Endothelial cell of umbilical vein (primary cell): ENCODE measurements around the gene ZNF98. TPM values are rescaled to one million over a fixed set of nuclear protein-coding genes. Genes with fewer than 3 reads are reported as not detected.

Source experiments
- BruUV-seq: library from RNA; stranded (reverse); fragments of 400-500 nt; replicated peaks from 2 replicates; lab custom pipeline; 2021; lab: Mats Ljungman, UMichigan
- CTCF ChIA-PET: fragments of 300-600, 350-600 bp; sonication (Branson Sonifier 250); formaldehyde crosslinking; loops from one replicate; lab custom pipeline; 2021; ENCODE audit warnings: antibody characterized with exemption, inconsistent platforms; lab: Charles Lee
- POLR2A ChIA-PET: fragments of 300-600, 350-600 bp; sonication (Branson Sonifier 250); formaldehyde crosslinking; loops from one replicate; lab custom pipeline; 2021; ENCODE audit warnings: antibody characterized with exemption, inconsistent platforms; lab: Charles Lee
- DNase-seq: peaks from one replicate; pipeline ENCODE4 v3.0.0-alpha.2; 2011; ENCODE audit warnings: low read depth, low spot score
- FAIRE-seq: peaks from 2 replicates; lab custom pipeline; 2011; peaks lifted over from hg19 to GRCh38; lab: Jason Lieb, UNC
- H2AFZ ChIP-seq: 2 replicates; pipeline ENCODE4 v1.6.0; 2012; ENCODE audit warnings: low read depth, low read length, control low read depth, inconsistent platforms
- H3K27ac ChIP-seq: 2 replicates; pipeline ENCODE4 v1.5.1; 2011; ENCODE audit warnings: low read depth, mild to moderate bottlenecking, control low read depth, low read length, moderate library complexity; ENCODE audit not compliant: insufficient read depth
- H3K27me3 ChIP-seq, 2 experiments: 2 replicates each; pipeline versions ENCODE4 v1.6.0 to v1.6.1; 2011; ENCODE audit warnings: low read length in 2 of 2, mixed read lengths in 1 of 2; ENCODE audit not compliant: control insufficient read depth in 2 of 2, insufficient read depth in 2 of 2
- H3K36me3 ChIP-seq, 2 experiments: 2 replicates in 1 of 2; 3 replicates in 1 of 2; pipeline ENCODE4 v1.5.1; 2011; ENCODE audit warnings: low read length in 2 of 2, mild to moderate bottlenecking in 1 of 2, moderate library complexity in 1 of 2; ENCODE audit not compliant: control insufficient read depth in 2 of 2, insufficient read depth in 2 of 2; ENCODE audit errors: extremely low read depth in 1 of 2
- H3K4me1 ChIP-seq: 3 replicates; pipeline ENCODE4 v1.5.1; 2011; ENCODE audit warnings: mild to moderate bottlenecking, low read length; ENCODE audit not compliant: control insufficient read depth, insufficient read depth; ENCODE audit errors: extremely low read depth
- H3K4me2 ChIP-seq: 2 replicates; pipeline ENCODE4 v1.6.1; 2011; ENCODE audit warnings: low read length, control low read depth, mixed read lengths; ENCODE audit not compliant: insufficient read depth
- H3K4me3 ChIP-seq, 3 experiments: fragments of 200-600 bp in 1 of 3; sonication (generic), shearing (Covaris generic) in 1 of 3; replicated peaks in 1 of 3; 2 replicates each; pipeline ENCODE4 v1.5.1; 2011 to 2016; ENCODE audit warnings: control low read depth in 3 of 3, low read length in 3 of 3, mild to moderate bottlenecking in 2 of 3, inconsistent platforms in 1 of 3, low read depth in 1 of 3, moderate library complexity in 1 of 3; ENCODE audit not compliant: insufficient read depth in 1 of 3
- H3K79me2 ChIP-seq: 2 replicates; pipeline ENCODE4 v1.6.0; 2012; ENCODE audit warnings: low read length, inconsistent platforms; ENCODE audit not compliant: control insufficient read depth, insufficient read depth
- H3K9ac ChIP-seq: replicated peaks from 2 replicates; pipeline ENCODE3; 2011; ENCODE audit warnings: low read length, control low read depth; ENCODE audit not compliant: insufficient read depth; ENCODE audit errors: extremely low read depth
- H3K9me1 ChIP-seq: replicated peaks from 3 replicates; pipeline ENCODE4 v1.6.0; 2011; ENCODE audit warnings: mild to moderate bottlenecking, low read length; ENCODE audit not compliant: control insufficient read depth, insufficient read depth; ENCODE audit errors: extremely low read depth
- H3K9me3 ChIP-seq: replicated peaks from 2 replicates; pipeline ENCODE4 v1.5.1; 2012; ENCODE audit warnings: low read length, inconsistent platforms; ENCODE audit not compliant: control insufficient read depth, insufficient read depth
- H4K20me1 ChIP-seq: replicated peaks from 2 replicates; pipeline ENCODE3; 2011; ENCODE audit warnings: mild to moderate bottlenecking, low read length; ENCODE audit not compliant: control insufficient read depth, insufficient read depth; ENCODE audit errors: extremely low read depth
- EZH2 ChIP-seq: IDR thresholded peaks from 2 replicates; pipeline ENCODE4 v1.6.1; 2012; ENCODE audit warnings: borderline replicate concordance, low read depth, mild to moderate bottlenecking, moderate library complexity, low read length, inconsistent platforms; ENCODE audit not compliant: severe bottlenecking
- FOS ChIP-seq: IDR thresholded peaks from 2 replicates; pipeline ENCODE4 v1.6.1; 2011; ENCODE audit warnings: mild to moderate bottlenecking, low read length, moderate library complexity, borderline replicate concordance; ENCODE audit not compliant: insufficient read depth
- GATA2 ChIP-seq: IDR thresholded peaks from 2 replicates; pipeline ENCODE4 v1.7.0; 2011; ENCODE audit warnings: low read depth, mild to moderate bottlenecking, moderate library complexity, mixed read lengths, low read length; ENCODE audit not compliant: insufficient read length, insufficient read depth
- JUN ChIP-seq: IDR thresholded peaks from 2 replicates; pipeline ENCODE4 v1.6.1; 2011; ENCODE audit warnings: borderline replicate concordance, low read depth; ENCODE audit not compliant: insufficient read length, insufficient read depth
- MYC ChIP-seq: IDR thresholded peaks from one replicate; pipeline ENCODE4 v1.6.1; 2011; ENCODE audit warnings: mild to moderate bottlenecking, low read depth, low read length
- POLR2A ChIP-seq: IDR thresholded peaks from 2 replicates; pipeline ENCODE4 v1.6.1; 2012; ENCODE audit warnings: low read depth, mild to moderate bottlenecking, control low read depth, low read length
- POLR2AphosphoS5 ChIP-seq: IDR thresholded peaks from 2 replicates; pipeline ENCODE4 v1.6.1; 2012; ENCODE audit warnings: low read depth, mild to moderate bottlenecking, control low read depth, low read length, moderate library complexity; ENCODE audit not compliant: insufficient read depth
- dilution Hi-C: fragments of 300-500 bp; cut with MboI; formaldehyde crosslinking; loops from one replicate; pipeline ENCODE4 v1.15.0; 2019; ENCODE audit warnings: low sequenced_read_pairs; ENCODE audit not compliant: extremely low pct_ligation_motif_present
- intact Hi-C: fragments of 100-400 bp; cut with micrococcal nuclease; formaldehyde crosslinking; loops from one replicate; pipeline ENCODE4 v1.10.0; 2022
- polyA plus RNA-seq, 4 experiments: library from polyadenylated mRNA; depleted of rRNA in 3 of 4; stranded (reverse) in 3 of 4; unstranded in 1 of 4; fragments of >200 nt; gene quantifications; 2 replicates each; pipeline versions ENCODE4 v1.2.1 to v1.2.3, GENCODE V29; 2011 to 2012; ENCODE audit warnings: missing spikeins in 1 of 4
- small RNA-seq: library from RNA; depleted of rRNA; stranded (forward); fragments of <200 nt; gene quantifications from one replicate; pipeline ENCODE3, GENCODE V24; 2012; ENCODE audit warnings: low replicate concordance, low read depth; ENCODE audit not compliant: insufficient read depth, insufficient read length
- total RNA-seq: library from RNA; stranded (reverse); gene quantifications from 2 replicates; pipeline ENCODE4 v1.2.3, GENCODE V29; 2021
- TF ChIP-seq, protein P1 (sequence below), 2 donors: IDR thresholded peaks; 1 replicate in 1 of 2; 2 replicates in 1 of 2; pipeline ENCODE4 v1.5.1; 2011; ENCODE audit warnings: low read length in 2 of 2, mild to moderate bottlenecking in 2 of 2, moderate library complexity in 2 of 2, control low read depth in 1 of 2, inconsistent platforms in 1 of 2, low read depth in 1 of 2; ENCODE audit not compliant: insufficient read depth in 1 of 2; ENCODE audit errors: extremely low read depth in 1 of 2
- TF ChIP-seq, protein P2 (sequence below): IDR thresholded peaks from 2 replicates; pipeline ENCODE4 v1.6.1; 2011; ENCODE audit not compliant: insufficient read depth, insufficient read length

ZNF98 gene
- total and polyA plus RNA-seq, 2 donors (not counting 3 experiments of a cell fraction or from before 2014, with no cell fraction given): not detected

DNA sequence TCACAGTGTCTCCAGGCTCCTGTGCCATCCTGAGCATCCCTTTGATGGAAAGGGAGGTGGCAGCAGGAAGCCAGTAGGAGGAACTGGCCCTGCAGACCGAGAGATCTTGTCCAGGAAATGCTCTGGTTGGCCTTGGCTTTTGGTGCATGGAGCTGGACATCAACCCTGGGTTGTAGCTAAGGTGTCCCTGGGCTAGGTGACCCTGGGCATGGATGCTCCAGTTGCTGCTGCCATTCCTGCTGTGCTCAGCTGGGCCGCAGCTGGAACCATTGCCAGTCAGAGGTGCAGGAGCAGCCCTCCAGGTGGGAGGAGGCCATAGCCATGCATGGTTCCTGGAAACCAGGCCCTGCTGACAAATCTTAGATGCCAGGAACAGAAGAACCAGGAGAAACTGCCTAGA is 67.5 kb downstream of the ZNF98 start:
- Histone ChIP-seq H3K4me3 (no peak overlapping the region), H3K27ac (no peak overlapping the region), H3K9me1 (no peaks in the 10 kb centered on the region), H2AFZ (no peak overlapping the region), H3K9me3 (peaks cover 5% of the 10 kb centered on the region), H3K9ac (no peak overlapping the region), H3K4me1 (no peaks in the 10 kb centered on the region), H3K79me2 (no peaks in the 10 kb centered on the region), H3K36me3 (no peaks in the 10 kb centered on the region), H3K4me2 (no peak overlapping the region), H3K27me3 (no peaks in the 10 kb centered on the region), H4K20me1 (no peaks in the 10 kb centered on the region)
- ChIA-PET POLR2A (no interaction called here), CTCF (no interaction called here)
- no TSS peak for BruUV-seq
- intact Hi-C loops: no loop called here
- no peak for TF ChIP-seq JUN
- TF ChIP-seq GATA2: no peak
- TF ChIP-seq, protein P1, sequence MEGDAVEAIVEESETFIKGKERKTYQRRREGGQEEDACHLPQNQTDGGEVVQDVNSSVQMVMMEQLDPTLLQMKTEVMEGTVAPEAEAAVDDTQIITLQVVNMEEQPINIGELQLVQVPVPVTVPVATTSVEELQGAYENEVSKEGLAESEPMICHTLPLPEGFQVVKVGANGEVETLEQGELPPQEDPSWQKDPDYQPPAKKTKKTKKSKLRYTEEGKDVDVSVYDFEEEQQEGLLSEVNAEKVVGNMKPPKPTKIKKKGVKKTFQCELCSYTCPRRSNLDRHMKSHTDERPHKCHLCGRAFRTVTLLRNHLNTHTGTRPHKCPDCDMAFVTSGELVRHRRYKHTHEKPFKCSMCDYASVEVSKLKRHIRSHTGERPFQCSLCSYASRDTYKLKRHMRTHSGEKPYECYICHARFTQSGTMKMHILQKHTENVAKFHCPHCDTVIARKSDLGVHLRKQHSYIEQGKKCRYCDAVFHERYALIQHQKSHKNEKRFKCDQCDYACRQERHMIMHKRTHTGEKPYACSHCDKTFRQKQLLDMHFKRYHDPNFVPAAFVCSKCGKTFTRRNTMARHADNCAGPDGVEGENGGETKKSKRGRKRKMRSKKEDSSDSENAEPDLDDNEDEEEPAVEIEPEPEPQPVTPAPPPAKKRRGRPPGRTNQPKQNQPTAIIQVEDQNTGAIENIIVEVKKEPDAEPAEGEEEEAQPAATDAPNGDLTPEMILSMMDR (IDR thresholded peaks at IDR 0.05; ENCODE audit: extremely low read depth in 1 of 2, insufficient read depth in 1 of 2, low read depth in 1 of 2, low read length in 2 of 2): no peak
- no peak for TF ChIP-seq POLR2AphosphoS5
- no peak for TF ChIP-seq POLR2A
- no peak for TF ChIP-seq MYC
- no peak for TF ChIP-seq EZH2
- TF ChIP-seq, protein P2, sequence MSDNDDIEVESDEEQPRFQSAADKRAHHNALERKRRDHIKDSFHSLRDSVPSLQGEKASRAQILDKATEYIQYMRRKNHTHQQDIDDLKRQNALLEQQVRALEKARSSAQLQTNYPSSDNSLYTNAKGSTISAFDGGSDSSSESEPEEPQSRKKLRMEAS: no peak
- no peak for TF ChIP-seq FOS
- no peak for FAIRE-seq
- dilution Hi-C loops: no loop called here
- no peak for DNase-seq

Small RNAs within 50 kb of the gene (small RNA-seq; reads per million reads assigned to genes)
- gene AC011494.1: not detected

Other genes with a start within 250 kb of the ZNF98 start
- not detected in 2 replicates for gene ZNF676, start 225.4 kb downstream of the ZNF98 start, total RNA-seq
- not detected in 2 replicates for gene ZNF676, start 225.4 kb downstream of the ZNF98 start, polyA plus RNA-seq
- not detected in 2 replicates for gene ZNF729, start 135.9 kb downstream of the ZNF98 start, total RNA-seq
- not detected in 2 replicates for gene ZNF729, start 135.9 kb downstream of the ZNF98 start, polyA plus RNA-seq
- not detected in 2 replicates for gene ZNF492, start 212.0 kb upstream of the ZNF98 start, total RNA-seq
- gene ZNF492, start 212.0 kb upstream of the ZNF98 start, polyA plus RNA-seq: not detected in 2 replicates